H1 (cell line): ENCODE measurements around the gene MPST. TPM values are rescaled to one million over a fixed set of nuclear protein-coding genes. Genes with fewer than 3 reads are reported as not detected.

Source experiments
- CTCF ChIA-PET: fragments of 300-600 bp; sonication (Branson Sonifier 250); formaldehyde crosslinking; loops from one replicate; lab custom pipeline; 2021; ENCODE audit not compliant: partially characterized antibody; lab: Charles Lee
- POLR2A ChIA-PET: fragments of 300-600 bp; sonication (Branson Sonifier 250); formaldehyde crosslinking; loops from one replicate; lab custom pipeline; 2021; ENCODE audit warnings: inconsistent platforms; ENCODE audit not compliant: partially characterized antibody; lab: Charles Lee
- DNase-seq, 2 experiments: peaks; one replicate each; pipeline versions ENCODE4 v3.0.0 to v3.0.0-alpha.2; 2010 to 2022; ENCODE audit warnings: low spot score in 2 of 2, low read depth in 1 of 2, mixed read lengths in 1 of 2
- FAIRE-seq: peaks from 2 replicates; lab custom pipeline; 2011; peaks lifted over from hg19 to GRCh38; lab: Jason Lieb, UNC
- H2AFZ ChIP-seq: 2 replicates; pipeline ENCODE4 v1.8.1; 2012; ENCODE audit warnings: low read length, inconsistent platforms
- H2AK5ac ChIP-seq: 2 replicates; pipeline ENCODE4 v1.6.1; 2013; ENCODE audit warnings: low read depth, low read length
- H2BK120ac ChIP-seq: replicated peaks from 2 replicates; pipeline ENCODE3; 2013; ENCODE audit warnings: low read depth, low read length, inconsistent platforms
- H2BK12ac ChIP-seq: 2 replicates; pipeline ENCODE4 v1.6.1; 2013; ENCODE audit warnings: low read depth, low read length
- H2BK15ac ChIP-seq: 2 replicates; pipeline ENCODE4 v1.6.1; 2013; ENCODE audit warnings: low read length
- H2BK20ac ChIP-seq: 2 replicates; pipeline ENCODE4 v1.6.1; 2013; ENCODE audit warnings: low read length
- H2BK5ac ChIP-seq: 2 replicates; pipeline ENCODE4 v1.6.1; 2013; ENCODE audit warnings: low read depth, low read length
- H3K14ac ChIP-seq: 2 replicates; pipeline ENCODE4 v1.6.1; 2013; ENCODE audit warnings: inconsistent platforms; ENCODE audit not compliant: insufficient read length
- H3K18ac ChIP-seq: 2 replicates; pipeline ENCODE4 v1.6.1; 2013; ENCODE audit warnings: low read length; ENCODE audit errors: extremely low read depth
- H3K23ac ChIP-seq: 2 replicates; pipeline ENCODE4 v1.6.1; 2013; ENCODE audit warnings: inconsistent platforms; ENCODE audit not compliant: insufficient read length
- H3K23me2 ChIP-seq: 2 replicates; pipeline ENCODE4 v1.6.1; 2013; ENCODE audit warnings: low read depth, low read length
- H3K27ac ChIP-seq: 2 replicates; pipeline ENCODE4 v1.6.1; 2011; ENCODE audit warnings: low read depth, low read length, inconsistent platforms
- H3K27me3 ChIP-seq, 4 experiments: replicated peaks in 1 of 4; 1 replicate in 1 of 4; 2 replicates in 3 of 4; pipeline versions ENCODE4 v1.6.1 to v1.8.1; 2011 to 2013; ENCODE audit warnings: low read length in 3 of 4, mild to moderate bottlenecking in 3 of 4, inconsistent platforms in 2 of 4, mixed read lengths in 2 of 4, moderate library complexity in 1 of 4; ENCODE audit not compliant: control insufficient read depth in 3 of 4, insufficient read depth in 3 of 4; ENCODE audit errors: extremely low read depth in 1 of 4
- H3K36me3 ChIP-seq, 4 experiments: 2 replicates each; pipeline versions ENCODE4 v1.6.1 to v1.8.1; 2011 to 2013; ENCODE audit warnings: mild to moderate bottlenecking in 4 of 4, low read length in 3 of 4, moderate library complexity in 2 of 4, control low read depth in 1 of 4, inconsistent platforms in 1 of 4; ENCODE audit not compliant: insufficient read depth in 4 of 4, control insufficient read depth in 2 of 4
- H3K4ac ChIP-seq: replicated peaks from 2 replicates; pipeline ENCODE3; 2013; ENCODE audit warnings: low read length, low read depth, mixed read lengths, inconsistent platforms; ENCODE audit not compliant: insufficient read length
- H3K4me1 ChIP-seq, 4 experiments: replicated peaks in 1 of 4; 1 replicate in 1 of 4; 2 replicates in 3 of 4; pipeline versions ENCODE4 v1.6.1 to v1.8.1; 2011 to 2013; ENCODE audit warnings: low read length in 3 of 4, inconsistent platforms in 2 of 4, mixed read lengths in 1 of 4; ENCODE audit not compliant: insufficient read depth in 4 of 4, control insufficient read depth in 3 of 4
- H3K4me2 ChIP-seq, 2 experiments: 2 replicates each; pipeline versions ENCODE4 v1.6.1 to v1.8.1; 2011 to 2013; ENCODE audit warnings: low read depth in 2 of 2, low read length in 2 of 2, control low read depth in 1 of 2, inconsistent platforms in 1 of 2, mild to moderate bottlenecking in 1 of 2; ENCODE audit not compliant: insufficient read depth in 1 of 2
- H3K4me3 ChIP-seq, 4 experiments: fragments of 200-600, 300-600 bp in 1 of 4; sonication (generic), shearing (Covaris generic), sonication (Bioruptor Twin) in 1 of 4; 2 replicates each; pipeline versions ENCODE4 v1.5.1 to v1.8.1; 2011 to 2016; ENCODE audit warnings: low read length in 4 of 4, low read depth in 3 of 4, control low read depth in 2 of 4, inconsistent platforms in 2 of 4, mild to moderate bottlenecking in 2 of 4, mixed read lengths in 1 of 4, moderate library complexity in 1 of 4; ENCODE audit not compliant: insufficient read depth in 2 of 4; ENCODE audit errors: extremely low read depth in 1 of 4
- H3K56ac ChIP-seq: replicated peaks from 2 replicates; pipeline ENCODE3; 2013; ENCODE audit warnings: low read depth, mild to moderate bottlenecking, mixed read lengths, low read length, inconsistent platforms; ENCODE audit not compliant: insufficient read length
- H3K79me1 ChIP-seq: 2 replicates; pipeline ENCODE4 v1.6.1; 2013; ENCODE audit warnings: low read depth, low read length, control low read depth
- H3K79me2 ChIP-seq, 2 experiments: 2 replicates each; pipeline versions ENCODE4 v1.6.1 to v1.8.1; 2012 to 2013; ENCODE audit warnings: low read length in 2 of 2, mild to moderate bottlenecking in 2 of 2, inconsistent platforms in 1 of 2; ENCODE audit not compliant: insufficient read depth in 2 of 2, control insufficient read depth in 1 of 2
- H3K9ac ChIP-seq, 4 experiments: replicated peaks in 1 of 4; 1 replicate in 1 of 4; 2 replicates in 3 of 4; pipeline versions ENCODE4 v1.6.1 to v1.8.1; 2011 to 2013; ENCODE audit warnings: low read depth in 3 of 4, low read length in 3 of 4, control low read depth in 2 of 4, mild to moderate bottlenecking in 2 of 4, moderate library complexity in 2 of 4, inconsistent platforms in 1 of 4; ENCODE audit errors: extremely low read depth in 1 of 4
- H3K9me3 ChIP-seq, 2 experiments: 2 replicates each; pipeline versions ENCODE4 v1.6.1 to v1.8.1; 2012 to 2013; ENCODE audit warnings: mild to moderate bottlenecking in 2 of 2, moderate library complexity in 2 of 2, control low read depth in 1 of 2, inconsistent platforms in 1 of 2, low read depth in 1 of 2, low read length in 1 of 2, mixed read lengths in 1 of 2; ENCODE audit not compliant: insufficient read depth in 2 of 2
- H4K20me1 ChIP-seq, 2 experiments: replicated peaks in 1 of 2; 2 replicates each; pipeline versions ENCODE3 to v1.8.1; 2011 to 2013; ENCODE audit warnings: inconsistent platforms in 2 of 2, low read length in 2 of 2, mild to moderate bottlenecking in 1 of 2; ENCODE audit not compliant: insufficient read depth in 2 of 2, control insufficient read depth in 1 of 2
- H4K5ac ChIP-seq: 2 replicates; pipeline ENCODE4 v1.6.1; 2013; ENCODE audit warnings: low read length, low read depth, mixed read lengths, inconsistent platforms; ENCODE audit not compliant: insufficient read length
- H4K8ac ChIP-seq: 2 replicates; pipeline ENCODE4 v1.8.0; 2013; ENCODE audit warnings: mild to moderate bottlenecking, moderate library complexity, low read length, inconsistent platforms; ENCODE audit not compliant: insufficient read depth; ENCODE audit errors: extremely low read depth
- H4K91ac ChIP-seq: replicated peaks from 2 replicates; pipeline ENCODE3; 2013; ENCODE audit warnings: low read length, mixed read lengths, inconsistent platforms; ENCODE audit not compliant: insufficient read length
- ATF3 ChIP-seq: IDR thresholded peaks from 2 replicates; pipeline ENCODE4 v1.6.1; 2011; ENCODE audit warnings: low read depth, mild to moderate bottlenecking, low read length; ENCODE audit not compliant: insufficient read depth
- BACH1 ChIP-seq: IDR thresholded peaks from 2 replicates; pipeline ENCODE4 v1.6.1; 2012; ENCODE audit warnings: low read length, improper control_type of control experiment
- BCL11A ChIP-seq, 2 experiments: IDR thresholded peaks; one replicate each; pipeline ENCODE4 v1.6.1; 2011; ENCODE audit warnings: low read depth in 2 of 2, low read length in 2 of 2, mild to moderate bottlenecking in 2 of 2
- CBX8 ChIP-seq: fragments of 300-800, 300-1000 bp; sonication (generic); IDR thresholded peaks from 2 replicates; pipeline ENCODE4 v1.7.1; 2016; ENCODE audit warnings: low read depth, low read length, borderline replicate concordance
- EGR1 ChIP-seq: IDR thresholded peaks from 2 replicates; pipeline ENCODE4 v1.6.1; 2011; ENCODE audit warnings: low read depth, low read length, borderline replicate concordance
- HDAC6 ChIP-seq: IDR thresholded peaks from one replicate; pipeline ENCODE4 v1.7.1; 2012; ENCODE audit warnings: low read depth, mild to moderate bottlenecking, inconsistent platforms, low read length, moderate library complexity
- MAX ChIP-seq: IDR thresholded peaks from 2 replicates; pipeline ENCODE4 v1.6.1; 2012; ENCODE audit warnings: inconsistent platforms
- NANOG ChIP-seq: IDR thresholded peaks from 2 replicates; pipeline ENCODE4 v1.6.1; 2011; ENCODE audit warnings: low read length, low read depth, mild to moderate bottlenecking, inconsistent platforms; ENCODE audit not compliant: insufficient read depth, poor library complexity, severe bottlenecking
- NRF1 ChIP-seq: IDR thresholded peaks from 2 replicates; pipeline ENCODE4 v1.6.1; 2011; ENCODE audit warnings: mild to moderate bottlenecking, low read depth, low read length, improper control_type of control experiment
- POLR2A ChIP-seq, 2 experiments: IDR thresholded peaks; 1 replicate in 1 of 2; 2 replicates in 1 of 2; pipeline ENCODE4 v1.6.1; 2011; ENCODE audit warnings: low read depth in 2 of 2, low read length in 2 of 2, mild to moderate bottlenecking in 2 of 2; ENCODE audit errors: control extremely low read depth in 1 of 2
- RBBP5 ChIP-seq: IDR thresholded peaks from 2 replicates; pipeline ENCODE4 v1.7.1; 2012; ENCODE audit warnings: low read depth, mild to moderate bottlenecking, inconsistent platforms, low read length, moderate library complexity, borderline replicate concordance
- USF2 ChIP-seq: IDR thresholded peaks from 2 replicates; pipeline ENCODE4 v1.6.1; 2011; ENCODE audit warnings: low read length, improper control_type of control experiment
- WGBS, 2 experiments: shearing (Covaris generic) in 1 of 2; methylation state at CpG; one replicate each; pipeline versions ENCODE4 v1.1.6 to v1.1.7; 2013 to 2015; ENCODE audit warnings: low lambda C conversion rate in 2 of 2, mixed read lengths in 2 of 2, inconsistent platforms in 1 of 2, low coverage in 1 of 2, missing lambda C conversion rate in 1 of 2; ENCODE audit not compliant: insufficient replicate concordance in 2 of 2, insufficient coverage in 1 of 2, insufficient read length in 1 of 2; ENCODE audit errors: extremely low coverage in 1 of 2, missing lambda C conversion rate in 1 of 2; 5-methylcytosine and 5-hydroxymethylcytosine counted together
- polyA plus RNA-seq, 7 experiments: library from polyadenylated mRNA; depleted of rRNA in 3 of 7; stranded (reverse) in 5 of 7; unstranded in 2 of 7; fragments of >200 nt in 5 of 7; fragments of 200-250 nt in 2 of 7; gene quantifications; 1 replicate in 5 of 7; 2 replicates in 1 of 7; 4 replicates in 1 of 7; pipeline versions ENCODE4 v1.2.1 to v1.2.3, GENCODE V29; 2011 to 2013; ENCODE audit warnings: missing spikeins in 2 of 7, mixed read lengths in 2 of 7
- total RNA-seq: library from RNA; stranded (reverse); fragmentation: NEBNext Ultra II Directional; extraction: Animal tissue kit (Norgen Biotek cat#: 25700); gene quantifications from 2 replicates; pipeline ENCODE4 v1.2.1, GENCODE V29; 2021

MPST gene
- total and polyA plus RNA-seq, 2 of the 8 experiments (the other 6 are each of a cell fraction or from before 2014, with no cell fraction given) = 86.0 to 124 TPM

- Histone ChIP-seq H4K91ac (no peak overlapping the region), H3K36me3 (no peaks in the 10 kb centered on the region), H3K4me1 (no peaks in the 10 kb centered on the region; a peak in 1 of 7 replicates), H2BK15ac (no peak overlapping the region), H2BK20ac (no peak overlapping the region), H3K9ac (no peak overlapping the region), H3K23me2 (no peaks in the 10 kb centered on the region), H2BK5ac (no peak overlapping the region), H2AK5ac (no peak overlapping the region), H3K4me2 (no peak overlapping the region), H3K4me3 (no peak overlapping the region), H3K56ac (no peak overlapping the region), H2AFZ (peak overlapping the region; percentile 42; the same call in 1 of the 2 replicates), H3K14ac (no peak overlapping the region), H3K4ac (no peak overlapping the region), H2BK12ac (no peak overlapping the region), H3K9me3 (peaks cover 9 to 10% of the 10 kb centered on the region in 2 experiments), H4K20me1 (no peaks in the 10 kb centered on the region), H3K79me2 (no peaks in the 10 kb centered on the region), H3K27me3 (no peaks in the 10 kb centered on the region; a peak in 2 of 7 replicates), H2BK120ac (no peak overlapping the region), H3K23ac (no peak overlapping the region), H3K79me1 (no peaks in the 10 kb centered on the region), H3K27ac (no peak overlapping the region), H4K5ac (no peak overlapping the region), H4K8ac (no peak overlapping the region), H3K18ac (no peak overlapping the region)
- ChIA-PET POLR2A (no interaction called here), CTCF (interaction anchor here (0.8 to 11.4 kb wide), 14 partner anchors 15 to 279 kb away, joined by 3 to 96 read pairs (median 4); partner anchors contain the start of gene NCF4)
- 93% methylated on average over 15 of the region's 16 CpGs; no CpG with 5 or more reads in 1 of the 2 experiments for WGBS, 2 experiments
- DNase-seq = no peak
- no peak for FAIRE-seq
- TF ChIP-seq CBX8 = no peak
- no peak for TF ChIP-seq BCL11A (IDR thresholded peaks at IDR 0.05; ENCODE audit: low read depth in 2 of 2, low read length in 2 of 2)
- no peak for TF ChIP-seq BACH1
- no peak for TF ChIP-seq POLR2A (IDR thresholded peaks at IDR 0.05; ENCODE audit: control extremely low read depth in 1 of 2, low read depth in 2 of 2, low read length in 2 of 2)
- no peak for TF ChIP-seq HDAC6
- TF ChIP-seq MAX = no peak
- TF ChIP-seq NANOG = no peak
- TF ChIP-seq USF2 = no peak
- TF ChIP-seq EGR1 = no peak
- no peak for TF ChIP-seq RBBP5
- TF ChIP-seq NRF1 = no peak
- no peak for TF ChIP-seq ATF3
Observed at GRCh38 chr22:36981247-36981775, 38.2 kb upstream of the MPST start.
